OCI-LY3 (cell line): ENCODE results near the gene SIK3.
"Not testable (repeated sequence)": the region's sequence is repeated elsewhere in the genome, so short reads cannot be mapped to it uniquely, and the experiment has no call there.

Experiments
- H2AFZ ChIP-seq: fragments of 200-600, 300-600 bp; shearing (Covaris generic); 2 replicates; pipeline ENCODE4 v1.6.0; 2014; ENCODE audit warnings: antibody characterized with exemption, low read depth, low read length
- H3K27ac ChIP-seq: fragments of 200-600, 300-600 bp; sonication (generic); 2 replicates; pipeline ENCODE4 v1.5.1; 2014; ENCODE audit warnings: mild to moderate bottlenecking, low read length, moderate library complexity, mixed read lengths
- H3K27me3 ChIP-seq: fragments of 200-600, 300-600 bp; sonication (generic); 2 replicates; pipeline ENCODE4 v1.6.1; 2014; ENCODE audit warnings: low read depth, low read length, mixed read lengths
- H3K36me3 ChIP-seq: fragments of 200-600, 300-600 bp; sonication (generic); replicated peaks from 2 replicates; pipeline ENCODE3; 2014; ENCODE audit warnings: low read depth, low read length, mixed read lengths
- H3K4me1 ChIP-seq: fragments of 300-600, 200-600 bp; sonication (generic); 2 replicates; pipeline ENCODE4 v1.6.1; 2014; ENCODE audit warnings: low read length, mixed read lengths
- H3K4me2 ChIP-seq: fragments of 200-600, 300-600 bp; sonication (generic); 2 replicates; pipeline ENCODE4 v1.6.1; 2014; ENCODE audit warnings: low read length, mixed read lengths
- H3K4me3 ChIP-seq: fragments of 300-600, 200-600 bp; sonication (generic); 2 replicates; pipeline ENCODE4 v1.5.1; 2014; ENCODE audit warnings: antibody characterized with exemption, mild to moderate bottlenecking, low read length, moderate library complexity
- H3K79me2 ChIP-seq: fragments of 300-600, 200-600 bp; shearing (Covaris generic); 2 replicates; pipeline ENCODE4 v1.6.1; 2014; ENCODE audit warnings: mild to moderate bottlenecking, low read length, mixed read lengths
- H3K9ac ChIP-seq: fragments of 300-600, 200-600 bp; shearing (Covaris generic); 2 replicates; pipeline ENCODE4 v1.6.0; 2014; ENCODE audit warnings: mild to moderate bottlenecking, low read length, moderate library complexity
- H3K9me3 ChIP-seq: fragments of 200-600, 300-600 bp; shearing (Covaris generic); 2 replicates; pipeline ENCODE4 v1.6.1; 2014; ENCODE audit warnings: low read length, mixed read lengths; ENCODE audit not compliant: insufficient read depth
- H4K20me1 ChIP-seq: fragments of 200-600, 300-600 bp; sonication (generic); 2 replicates; pipeline ENCODE4 v1.6.1; 2016; ENCODE audit warnings: low read length, mixed read lengths; ENCODE audit not compliant: insufficient read depth
- CTCF ChIP-seq: fragments of 200-600, 300-600 bp; sonication (generic); IDR thresholded peaks from 2 replicates; pipeline ENCODE4 v1.5.1; 2014; ENCODE audit warnings: antibody characterized with exemption, low read length, low read depth
- EZH2phosphoT487 ChIP-seq: fragments of 200-600 bp; shearing (Covaris generic); IDR thresholded peaks from 2 replicates; pipeline ENCODE4 v1.6.1; 2018; ENCODE audit warnings: antibody characterized with exemption, mixed run types, low read depth

The SIK3 gene

GRCh38 chr11:117117681-117118080 lies 19.5 kb upstream of the SIK3 start:
- Histone ChIP-seq H3K79me2 (no peaks in the 10 kb centered on the region), H3K27me3 (peaks cover 2% of the 10 kb centered on the region; the same call in 1 of the 2 replicates), H2AFZ (no peak overlapping the region), H4K20me1 (no peaks in the 10 kb centered on the region), H3K4me1 (no peaks in the 10 kb centered on the region), H3K36me3 (no peaks in the 10 kb centered on the region), H3K4me3 (no peak overlapping the region), H3K27ac (no peak overlapping the region), H3K4me2 (no peak overlapping the region), H3K9ac (no peak overlapping the region), H3K9me3 (no peaks in the 10 kb centered on the region)
- TF ChIP-seq EZH2phosphoT487 (no peak), CTCF (no peak)

- H3K27me3 ChIP-seq, H3K27ac ChIP-seq, H3K4me3 ChIP-seq, H4K20me1 ChIP-seq, H3K4me1 ChIP-seq, H2AFZ ChIP-seq, H3K4me2 ChIP-seq, H3K9ac ChIP-seq, H3K79me2 ChIP-seq, H3K9me3 ChIP-seq, H3K36me3 ChIP-seq: not testable (repeated sequence)
Measured at GRCh38 chr11:117112939-117113338, 14.7 kb upstream of the SIK3 start.

- not testable (repeated sequence) for H3K79me2 ChIP-seq, H4K20me1 ChIP-seq, H3K4me2 ChIP-seq, H3K27me3 ChIP-seq, H2AFZ ChIP-seq, H3K9ac ChIP-seq, H3K9me3 ChIP-seq, H3K4me3 ChIP-seq, H3K36me3 ChIP-seq, H3K27ac ChIP-seq, H3K4me1 ChIP-seq
Measured at GRCh38 chr11:117112497-117112896, 14.3 kb upstream of the SIK3 start.

- TF ChIP-seq CTCF (no peak), EZH2phosphoT487 (no peak)
- no peak overlapping the region for H2AFZ ChIP-seq
- no peak overlapping the region for H3K4me2 ChIP-seq
- no peaks in the 10 kb centered on the region for H3K4me1 ChIP-seq
- no peak overlapping the region for H3K9ac ChIP-seq
- H3K36me3 ChIP-seq = no peaks in the 10 kb centered on the region
- no peaks in the 10 kb centered on the region for H4K20me1 ChIP-seq
- no peaks in the 10 kb centered on the region for H3K79me2 ChIP-seq
- no peaks in the 10 kb centered on the region for H3K9me3 ChIP-seq
- H3K4me3 ChIP-seq = no peak overlapping the region
- no peak overlapping the region for H3K27ac ChIP-seq
- H3K27me3 ChIP-seq = peaks cover 7% of the 10 kb centered on the region
Measured at GRCh38 chr11:117110294-117110950, 12.2 kb upstream of the SIK3 start.

GRCh38 chr11:117107701-117108590 lies 9.7 kb upstream of the SIK3 start:
- peaks cover 10% of the 10 kb centered on the region for H3K27me3 ChIP-seq
- H3K9ac ChIP-seq = no peak overlapping the region
- no peaks in the 10 kb centered on the region for H3K4me1 ChIP-seq
- H3K36me3 ChIP-seq = no peaks in the 10 kb centered on the region
- no peak overlapping the region for H3K27ac ChIP-seq
- H3K9me3 ChIP-seq = no peaks in the 10 kb centered on the region
- TF ChIP-seq EZH2phosphoT487 = 0 out of 2 replicates have a peak, but pooled peaks have one; percentile 20
- TF ChIP-seq CTCF = no peak
- no peaks in the 10 kb centered on the region for H4K20me1 ChIP-seq
- no peak overlapping the region for H3K4me2 ChIP-seq
- H2AFZ ChIP-seq = no peak overlapping the region
- H3K4me3 ChIP-seq = no peak overlapping the region
- H3K79me2 ChIP-seq = no peaks in the 10 kb centered on the region
